GM12892 (cell line): Measurements from ENCODE around the gene OR6J1.

Experiments
- POLR2A ChIP-seq: IDR thresholded peaks from 2 replicates; pipeline ENCODE4 v1.6.1; 2011; ENCODE audit warnings: low read depth, low read length, control low read depth
- POLR2AphosphoS5 ChIP-seq: IDR thresholded peaks from 2 replicates; pipeline ENCODE4 v1.6.1; 2011; ENCODE audit warnings: low read depth, low read length, control low read depth

- no peak for TF ChIP-seq POLR2AphosphoS5
- TF ChIP-seq POLR2A = no peak
Measured at GRCh38 chr14:22599349-22599748, 44.8 kb downstream of the OR6J1 start.
